Heart right ventricle (tissue), 16 donors: ENCODE data around the gene CCDC192. TPM values are rescaled to one million over a fixed set of nuclear protein-coding genes. Genes with fewer than 3 reads are reported as not detected.

ENCODE experiments used
- ATAC-seq, 8 donors: fragments of 200-7000 bp; cut with Tn5 transposase; one replicate each; pipeline ENCODE4 v1.9.1; 2020; ENCODE audit warnings: mild to moderate bottlenecking in 8 of 8, moderate library complexity in 8 of 8, moderate number of reproducible peaks in 1 of 8
- DNase-seq, 2 donors: peaks; one replicate each; pipeline ENCODE4 v3.0.0-alpha.2; 2020
- H3K27ac ChIP-seq, 10 donors: fragments of 200-600 bp; sonication (generic) in 2 of 10; one replicate each; pipeline versions ENCODE4 v1.5.0 to v1.8.0; 2020 to 2022; ENCODE audit warnings: mild to moderate bottlenecking in 3 of 10
- H3K27me3 ChIP-seq, 7 donors: fragments of 200-600 bp; one replicate each; pipeline ENCODE4 v1.8.0; 2021 to 2022; ENCODE audit warnings: mild to moderate bottlenecking in 2 of 7
- H3K36me3 ChIP-seq, 9 donors: fragments of 200-600 bp; sonication (generic) in 1 of 9; one replicate each; pipeline versions ENCODE4 v1.5.0 to v1.8.0; 2020 to 2022; ENCODE audit warnings: mild to moderate bottlenecking in 2 of 9
- H3K4me1 ChIP-seq, 9 donors: fragments of 200-600 bp; sonication (generic) in 1 of 9; one replicate each; pipeline versions ENCODE4 v1.5.0 to v1.8.0; 2020 to 2022; ENCODE audit warnings: mild to moderate bottlenecking in 4 of 9
- H3K4me3 ChIP-seq, 10 donors: fragments of 200-600 bp; sonication (generic) in 2 of 10; one replicate each; pipeline versions ENCODE4 v1.5.0 to v1.8.0; 2020 to 2022; ENCODE audit warnings: mild to moderate bottlenecking in 7 of 10, moderate library complexity in 2 of 10
- H3K9me3 ChIP-seq, 11 donors: fragments of 200-600 bp in 10 of 11; sonication (generic) in 2 of 11; one replicate each; pipeline versions ENCODE4 v1.5.0 to v1.8.0; 2013 to 2022; ENCODE audit warnings: mild to moderate bottlenecking in 2 of 11, control low read depth in 1 of 11, moderate library complexity in 1 of 11
- WGBS, 2 donors: extraction: QIAGEN DNeasy Blood & Tissue Kit; methylation state at CpG; one replicate each; pipeline ENCODE4 v1.1.7; 2013; ENCODE audit warnings: inconsistent platforms in 1 of 2; 5-methylcytosine and 5-hydroxymethylcytosine counted together
- intact Hi-C, 10 donors: fragments of 100-400 bp; cut with DNase I; formaldehyde crosslinking; loops; one replicate each; pipeline versions ENCODE4 v1.11.1 to v1.14.2; 2022
- polyA plus RNA-seq, 2 donors: library from polyadenylated mRNA; stranded (reverse); fragments of 200-250 nt; gene quantifications; one replicate each; pipeline ENCODE4 v1.2.3, GENCODE V29; 2013
- total RNA-seq, 10 donors: library from RNA; stranded (reverse); fragmentation: NEBNext Ultra II Directional in 3 of 10; extraction: Animal tissue kit (Norgen Biotek cat#: 25700) in 3 of 10; gene quantifications; one replicate each; pipeline versions ENCODE4 v1.2.1 to v1.2.4, GENCODE V29; 2021 to 2023
- TF ChIP-seq, protein P1 (sequence below), 9 donors: fragments of 200-600 bp; sonication (generic) in 2 of 9; IDR thresholded peaks; one replicate each; pipeline versions ENCODE4 v1.5.0 to v1.8.0; 2021 to 2022; ENCODE audit warnings: antibody characterized with exemption in 9 of 9, mild to moderate bottlenecking in 5 of 9, moderate library complexity in 1 of 9
- donor health status: Arrhythmogenic right ventricular cardiomyopathy.
- donor health status: ischemic (EF 13 %, LVEDD 7.1; RV severe dilation, severe dysfunction).
- donor health status: healthy with polysubstance abuse.
- donor health status: DM: no; HTN: yes; CAD: no.
- donor health status: DM: no; HTN: no; CAD: no.
- donor health status: ischemic (EF 25% LVEDD 6.9; RV normal size, moderate dysfunction).
- donor health status: ischemic (EF 25% LVEDD 5.7; RV mildly dilated, moderate dysfunction).
- donor health status: healthy.
- donor health status: DM: yes; HTN: yes; CAD: no.
- donor health status: Ischemic cardiomyopathy.
- donor health status: ischemic (EF 35%, LVEDD 5.7; RV mildly dilated, moderate dysfunction).
- donor health status: nonischemic (EF 11% LVEDD 7.7; RV severe dilation, severe dysfunction).
- donor health status: DM: yes; HTN: yes; CAD: no.
- donor health status: PGD.
- donor health status: ischemic (EF 29% LVEDD 5.4; RV normal size, mild dysfunction).
- donor health status: nonischemic (EF 23%, LVEDD 6.1; RV moderate dilation, normal function).

The CCDC192 gene
- total and polyA plus RNA-seq, 12 donors, result 0.13 to 0.76 (median 0.33) TPM; not detected in 8

GRCh38 chr5:127812570-127812969 is 109.4 kb downstream of the CCDC192 start:
- WGBS, 2 donors, result 81 to 86% methylated on average over 4 of the region's 4 CpGs
- TF ChIP-seq, protein P1, sequence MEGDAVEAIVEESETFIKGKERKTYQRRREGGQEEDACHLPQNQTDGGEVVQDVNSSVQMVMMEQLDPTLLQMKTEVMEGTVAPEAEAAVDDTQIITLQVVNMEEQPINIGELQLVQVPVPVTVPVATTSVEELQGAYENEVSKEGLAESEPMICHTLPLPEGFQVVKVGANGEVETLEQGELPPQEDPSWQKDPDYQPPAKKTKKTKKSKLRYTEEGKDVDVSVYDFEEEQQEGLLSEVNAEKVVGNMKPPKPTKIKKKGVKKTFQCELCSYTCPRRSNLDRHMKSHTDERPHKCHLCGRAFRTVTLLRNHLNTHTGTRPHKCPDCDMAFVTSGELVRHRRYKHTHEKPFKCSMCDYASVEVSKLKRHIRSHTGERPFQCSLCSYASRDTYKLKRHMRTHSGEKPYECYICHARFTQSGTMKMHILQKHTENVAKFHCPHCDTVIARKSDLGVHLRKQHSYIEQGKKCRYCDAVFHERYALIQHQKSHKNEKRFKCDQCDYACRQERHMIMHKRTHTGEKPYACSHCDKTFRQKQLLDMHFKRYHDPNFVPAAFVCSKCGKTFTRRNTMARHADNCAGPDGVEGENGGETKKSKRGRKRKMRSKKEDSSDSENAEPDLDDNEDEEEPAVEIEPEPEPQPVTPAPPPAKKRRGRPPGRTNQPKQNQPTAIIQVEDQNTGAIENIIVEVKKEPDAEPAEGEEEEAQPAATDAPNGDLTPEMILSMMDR (IDR thresholded peaks at IDR 0.05), result no peak
- Histone ChIP-seq H3K4me3 (no peak overlapping the region), H3K27me3 (no peaks in the 10 kb centered on the region), H3K36me3 (no peaks in the 10 kb centered on the region), H3K4me1 (peaks cover 0 to 6% (median 0%) of the 10 kb centered on the region in 9 donors), H3K9me3 (no peaks in the 10 kb centered on the region), H3K27ac (no peak overlapping the region)
- ATAC-seq (no peak), DNase-seq (no peak)
- intact Hi-C loops, result no loop called here

GRCh38 chr5:127813633-127814587 is 110.7 kb downstream of the CCDC192 start:
- no peak overlapping the region for H3K4me3 ChIP-seq
- no peak overlapping the region for H3K27ac ChIP-seq
- no peaks in the 10 kb centered on the region for H3K27me3 ChIP-seq
- intact Hi-C loops, result no loop called here
- peaks cover 0 to 6% (median 0%) of the 10 kb centered on the region in 9 donors for H3K4me1 ChIP-seq
- DNase-seq, result no peak
- 71 to 86% methylated on average over 4 of the region's 4 CpGs for WGBS, 2 donors
- TF ChIP-seq, protein P1 (IDR thresholded peaks at IDR 0.05), result no peak
- no peak for ATAC-seq
- no peaks in the 10 kb centered on the region for H3K9me3 ChIP-seq
- no peaks in the 10 kb centered on the region for H3K36me3 ChIP-seq

GRCh38 chr5:127814588-127814973 is 111.4 kb downstream of the CCDC192 start:
- H3K4me3 ChIP-seq, result no peak overlapping the region
- no peak for DNase-seq
- no peaks in the 10 kb centered on the region for H3K9me3 ChIP-seq
- H3K4me1 ChIP-seq, result peaks cover 0 to 6% (median 0%) of the 10 kb centered on the region in 9 donors
- no peaks in the 10 kb centered on the region for H3K36me3 ChIP-seq
- no peaks in the 10 kb centered on the region for H3K27me3 ChIP-seq
- intact Hi-C loops, result no loop called here
- 65 to 80% methylated on average over 3 of the region's 3 CpGs for WGBS, 2 donors
- no peak for ATAC-seq
- TF ChIP-seq, protein P1 (IDR thresholded peaks at IDR 0.05), result no peak
- H3K27ac ChIP-seq, result no peak overlapping the region

DNA sequence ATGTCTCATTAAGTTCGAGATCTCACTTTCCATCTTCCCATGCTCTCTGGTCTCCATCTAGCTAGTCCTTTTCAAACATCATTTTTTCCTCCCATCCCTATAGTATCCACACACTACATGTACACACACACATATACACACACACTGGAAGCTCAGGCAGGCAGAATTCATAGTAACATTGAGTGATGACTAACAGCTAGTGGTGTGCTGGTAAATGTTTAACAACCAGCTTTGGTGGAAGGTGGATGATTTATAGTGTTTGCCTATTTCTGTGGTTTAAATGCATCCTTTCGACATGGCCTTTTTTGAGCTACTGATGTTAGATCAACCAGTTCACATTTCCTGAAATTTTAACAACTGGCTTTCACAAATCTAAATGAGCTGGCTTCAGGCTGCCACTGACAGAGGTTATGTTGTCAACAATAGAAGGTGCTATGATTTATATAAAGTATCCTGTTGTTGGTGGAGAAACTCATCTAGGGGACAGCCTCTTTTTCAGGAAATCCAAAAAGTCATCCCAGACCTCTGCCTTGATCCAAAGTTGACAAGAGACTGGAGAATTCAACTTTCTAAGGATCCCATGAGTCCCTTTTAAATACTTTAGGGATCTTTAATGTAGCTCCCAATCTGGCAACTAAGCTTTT is 117.8 kb downstream of the CCDC192 start:
- Histone ChIP-seq H3K27me3 (no peaks in the 10 kb centered on the region), H3K4me3 (no peak overlapping the region), H3K9me3 (no peaks in the 10 kb centered on the region), H3K36me3 (no peaks in the 10 kb centered on the region), H3K4me1 (no peaks in the 10 kb centered on the region), H3K27ac (no peak overlapping the region)
- intact Hi-C loops, result no loop called here
- DNase-seq, result no peak
- TF ChIP-seq, protein P1 (IDR thresholded peaks at IDR 0.05), result no peak
- 87 to 98% methylated on average over 2 of the region's 2 CpGs for WGBS, 2 donors
- ATAC-seq, result no peak
